ENCODE measurements around the gene SSTR3.

DNA sequence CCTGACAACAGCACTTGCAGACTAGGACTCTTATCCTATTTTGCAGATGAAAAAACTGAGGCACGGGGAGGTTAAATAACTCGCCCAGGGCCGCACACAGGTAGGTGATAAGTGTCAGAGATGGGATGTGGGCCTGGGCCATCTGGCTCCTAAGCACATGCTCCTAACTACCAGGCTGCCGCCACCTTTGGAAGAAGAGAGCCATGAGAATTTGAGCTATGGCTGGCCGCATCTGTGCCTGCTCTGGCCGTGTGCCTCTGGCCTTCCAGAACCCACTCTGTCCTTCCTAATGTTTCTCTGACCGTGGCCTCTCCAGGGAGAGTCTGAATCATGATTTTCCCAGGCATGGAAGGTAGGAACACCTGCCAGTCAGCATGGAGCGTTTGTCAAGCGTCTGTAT, 47.2 kb downstream of the SSTR3 start:
- TF ChIP-seq CTCF (IDR thresholded peaks at IDR 0.05) (no peak), POLR2A (IDR thresholded peaks at IDR 0.05) (no peak)
